GM21737 (cell line): ENCODE results near the gene TCEA2.

Experiments
- ATAC-seq: cut with Tn5 transposase; IDR thresholded peaks from one replicate; pipeline ENCODE4 v1.9.1; 2021; ENCODE audit warnings: mild to moderate bottlenecking, moderate library complexity; ENCODE audit not compliant: unreplicated experiment

Gene TCEA2

DNA sequence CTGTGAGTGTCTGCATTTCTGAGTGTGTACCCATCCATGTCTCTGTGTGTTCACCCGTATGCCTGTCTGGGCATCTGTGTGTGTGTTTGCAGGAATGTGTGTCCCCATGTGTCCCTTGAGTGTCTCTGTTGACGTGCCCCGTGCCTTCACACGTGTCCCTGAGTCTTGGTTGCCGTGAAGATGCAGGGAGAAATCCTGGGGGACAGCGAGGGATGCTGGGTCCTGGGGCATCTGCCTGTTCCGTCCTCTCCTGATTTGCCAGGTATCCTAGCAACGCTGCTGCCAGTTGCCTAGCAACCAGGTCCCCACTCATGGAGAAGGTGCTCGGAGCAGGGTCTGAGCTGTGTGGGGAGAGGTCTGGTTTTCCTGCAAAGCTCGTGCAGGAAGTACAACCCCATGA, 27.2 kb downstream of the TCEA2 start:
- no peak for ATAC-seq

GRCh38 chr20:64091340-64091739, 28.3 kb downstream of the TCEA2 start:
- ATAC-seq = no peak

DNA sequence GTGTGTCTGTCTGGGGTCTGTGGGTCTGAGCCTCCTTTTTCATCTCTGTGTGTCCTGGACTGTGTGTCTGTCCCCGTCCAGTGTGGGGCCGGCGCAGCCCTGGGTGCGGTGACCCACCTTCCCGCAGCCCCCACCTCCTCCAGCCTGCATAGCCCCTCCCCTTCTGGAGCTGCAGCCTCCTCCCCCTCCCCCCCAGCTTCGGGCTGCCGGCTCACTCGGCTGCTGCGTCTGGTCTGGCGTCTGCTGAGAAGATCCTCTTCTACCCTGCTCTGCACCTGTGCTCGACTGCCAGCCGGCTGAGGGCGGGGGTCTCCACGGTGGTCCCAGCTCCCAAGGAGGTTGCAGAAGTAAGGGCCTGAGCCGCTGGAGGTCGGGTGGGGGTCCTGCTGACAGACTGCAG, 28.8 kb downstream of the TCEA2 start:
- no peak for ATAC-seq

DNA sequence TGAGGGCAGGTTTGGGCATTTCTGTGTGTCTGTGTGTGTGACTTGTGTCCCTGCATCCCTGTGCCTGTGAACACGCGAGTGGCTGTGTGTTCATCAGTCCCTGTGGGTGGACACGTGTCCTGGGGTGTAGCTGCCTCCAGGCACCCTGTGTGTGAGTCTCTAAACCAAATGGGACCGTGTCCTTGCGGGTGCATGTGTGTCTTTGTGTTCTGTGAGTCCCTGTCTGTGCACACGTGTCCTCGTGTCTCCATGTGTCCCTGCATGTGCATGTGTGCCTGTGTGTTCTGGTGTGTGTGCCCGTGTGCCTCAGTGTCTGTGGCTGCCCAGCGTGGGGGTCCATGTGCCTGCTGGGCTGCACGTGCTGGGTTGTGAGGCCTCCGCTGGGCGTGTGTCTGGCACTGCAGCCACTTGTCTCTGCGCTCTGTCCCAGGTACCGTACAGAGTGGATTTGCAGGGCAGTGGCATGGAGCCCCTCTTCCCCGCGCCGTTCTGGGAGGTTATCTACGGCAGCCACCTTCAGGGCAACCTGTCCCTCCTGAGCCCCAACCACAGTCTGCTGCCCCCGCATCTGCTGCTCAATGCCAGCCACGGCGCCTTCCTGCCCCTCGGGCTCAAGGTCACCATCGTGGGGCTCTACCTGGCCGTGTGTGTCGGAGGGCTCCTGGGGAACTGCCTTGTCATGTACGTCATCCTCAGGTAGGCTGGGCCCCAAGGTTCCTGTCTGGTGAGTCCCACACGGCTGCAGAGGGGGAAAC, 29.4 kb downstream of the TCEA2 start:
- ATAC-seq = no peak

- no peak for ATAC-seq
Measured at GRCh38 chr20:64093013-64093503, 30.1 kb downstream of the TCEA2 start.

- no peak for ATAC-seq
Measured at GRCh38 chr20:64095455-64095854, 32.5 kb downstream of the TCEA2 start.

- ATAC-seq = no peak
Measured at GRCh38 chr20:64095927-64096326, 32.9 kb downstream of the TCEA2 start.

- ATAC-seq = no peak
Measured at GRCh38 chr20:64096535-64096934, 33.5 kb downstream of the TCEA2 start.

GRCh38 chr20:64098471-64099013, 35.5 kb downstream of the TCEA2 start:
- ATAC-seq = no peak

GRCh38 chr20:64099086-64099786, 36.2 kb downstream of the TCEA2 start:
- ATAC-seq = no peak

- no peak for ATAC-seq
Measured at GRCh38 chr20:64099880-64100565, 37.0 kb downstream of the TCEA2 start.

- no peak for ATAC-seq
Measured at GRCh38 chr20:64100566-64100888, 37.5 kb downstream of the TCEA2 start.

- no peak for ATAC-seq
Measured at GRCh38 chr20:64100946-64101688, 38.1 kb downstream of the TCEA2 start.

GRCh38 chr20:64101731-64102621, 39.0 kb downstream of the TCEA2 start:
- ATAC-seq = no peak

DNA sequence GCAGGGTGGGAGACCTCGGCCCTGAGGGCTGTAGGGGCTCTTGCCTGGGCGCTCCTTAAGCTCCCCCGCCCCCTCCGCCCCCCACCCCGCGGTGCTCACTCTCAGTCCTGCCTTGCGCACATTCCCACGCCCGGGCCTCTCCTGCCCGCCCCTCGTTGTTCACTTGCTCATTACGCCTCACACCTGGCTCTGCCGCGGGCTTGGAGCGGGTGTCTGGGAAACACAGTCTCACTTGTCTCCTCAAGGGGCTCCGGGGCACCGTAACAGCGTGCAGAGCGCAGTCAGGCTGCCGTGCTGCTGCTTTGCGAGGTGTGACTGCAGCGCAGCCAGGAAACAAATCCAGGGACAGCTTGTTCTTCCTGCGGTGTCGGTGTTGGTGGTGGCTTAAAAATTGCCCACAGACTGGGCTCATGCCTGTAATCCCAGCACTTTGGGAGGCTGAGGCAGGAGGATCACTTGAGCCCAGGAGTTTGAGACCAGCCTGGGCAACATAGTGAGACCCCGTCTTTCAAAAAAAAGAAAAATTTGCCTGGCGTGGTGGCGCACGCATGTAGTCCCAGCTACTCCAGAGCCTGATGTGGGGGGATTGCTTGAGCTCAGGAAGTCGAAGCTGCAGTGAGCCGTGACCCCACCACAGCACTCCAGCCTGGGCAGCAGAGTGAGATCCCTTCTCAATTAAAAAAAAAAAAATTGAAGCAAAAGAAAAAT, 39.8 kb downstream of the TCEA2 start:
- ATAC-seq = no peak

- ATAC-seq = no peak
Measured at GRCh38 chr20:64103871-64104666, 41.1 kb downstream of the TCEA2 start.

DNA sequence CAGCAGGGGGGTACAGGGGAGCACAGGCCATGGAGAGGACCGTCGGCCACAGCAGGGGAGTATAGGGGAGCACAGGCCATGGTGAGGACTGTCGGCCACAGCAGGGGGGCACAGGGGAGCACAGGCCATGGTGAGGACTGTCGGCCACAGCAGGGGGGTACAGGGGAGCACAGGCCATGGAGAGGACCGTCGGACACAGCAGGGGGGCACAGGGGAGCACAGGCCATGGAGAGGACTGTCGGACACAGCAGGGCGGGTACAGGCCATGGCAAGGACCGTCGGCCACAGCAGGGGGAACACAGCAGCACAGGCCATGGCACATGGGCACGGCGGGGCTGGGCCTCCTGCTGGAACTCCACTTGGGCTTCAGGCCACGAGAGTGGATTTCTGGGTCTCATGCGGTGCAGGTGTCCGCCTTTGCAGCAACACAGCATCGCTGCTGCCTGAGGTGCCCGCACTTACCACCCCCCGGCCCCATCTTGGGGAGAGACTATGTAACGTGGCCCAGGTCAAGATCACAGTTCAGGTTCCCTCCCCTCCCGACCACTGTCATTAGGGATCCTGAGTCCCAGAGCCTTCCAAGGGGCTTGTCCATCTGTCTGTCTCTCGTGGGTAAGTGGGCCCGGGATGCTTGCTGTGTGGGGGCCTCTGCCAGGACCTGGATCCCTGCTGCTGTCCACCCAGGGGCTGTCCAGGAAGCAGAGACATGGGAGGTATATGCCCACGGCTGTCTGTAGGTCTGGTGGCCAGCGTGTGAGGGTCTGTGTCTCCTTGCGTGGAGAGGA, 41.9 kb downstream of the TCEA2 start:
- ATAC-seq = no peak
